GM12878 (cell line): Measurements from ENCODE around the gene RCC1. TPM values are rescaled to one million over a fixed set of nuclear protein-coding genes. Genes with fewer than 3 reads are reported as not detected.

ENCODE experiments used
- BCLAF1 ChIP-seq: fragments of 450-650 bp; IDR thresholded peaks from 2 replicates; pipeline ENCODE4 v1.6.1; 2017; ENCODE audit warnings: antibody characterized with exemption, mild to moderate bottlenecking, moderate library complexity
- BHLHE40 ChIP-seq, 2 experiments: fragments of 450-650 bp in 1 of 2; IDR thresholded peaks; 2 replicates each; pipeline ENCODE4 v1.6.1; 2011 to 2017; ENCODE audit warnings: low read depth in 2 of 2, borderline replicate concordance in 1 of 2, improper control_type of control experiment in 1 of 2, low read length in 1 of 2, mild to moderate bottlenecking in 1 of 2
- CBFB ChIP-seq: IDR thresholded peaks from 2 replicates; pipeline ENCODE4 v1.6.1; 2016; ENCODE audit warnings: antibody characterized with exemption, low read depth
- DPF2 ChIP-seq: fragments of 450-650 bp; IDR thresholded peaks from 2 replicates; pipeline ENCODE4 v1.6.1; 2017; ENCODE audit warnings: mild to moderate bottlenecking
- HCFC1 ChIP-seq: fragments of 150-350 bp; IDR thresholded peaks from 2 replicates; pipeline ENCODE4 v1.6.1; 2014; ENCODE audit warnings: low read length
- IKZF1 ChIP-seq: fragments of 450-650 bp; conservative IDR thresholded peaks from 2 replicates; pipeline ENCODE4 v1.6.1; 2017; ENCODE audit warnings: antibody characterized with exemption, mild to moderate bottlenecking
- JUND ChIP-seq: IDR thresholded peaks from 2 replicates; pipeline ENCODE4 v1.6.1; 2012; ENCODE audit warnings: low read depth, mild to moderate bottlenecking, low read length, improper control_type of control experiment, moderate library complexity
- POLR2AphosphoS2 ChIP-seq: IDR thresholded peaks from 2 replicates; pipeline ENCODE4 v1.6.1; 2011; ENCODE audit warnings: low read depth, mild to moderate bottlenecking, low read length, improper control_type of control experiment, moderate library complexity
- SIN3A ChIP-seq: IDR thresholded peaks from 2 replicates; pipeline ENCODE4 v1.6.1; 2012; ENCODE audit warnings: low read depth, low read length, improper control_type of control experiment
- SMAD1 ChIP-seq: fragments of 450-650 bp; IDR thresholded peaks from 2 replicates; pipeline ENCODE4 v1.6.1; 2018; ENCODE audit warnings: mild to moderate bottlenecking, low read depth; ENCODE audit not compliant: partially characterized antibody
- YBX1 ChIP-seq: fragments of 450-650 bp; IDR thresholded peaks from 2 replicates; pipeline ENCODE4 v1.6.1; 2016; ENCODE audit warnings: antibody characterized with exemption
- ZBED1 ChIP-seq: IDR thresholded peaks from 2 replicates; pipeline ENCODE4 v1.6.1; 2016; ENCODE audit warnings: borderline replicate concordance
- polyA plus RNA-seq, 11 experiments: library from polyadenylated mRNA; depleted of rRNA in 4 of 11; unstranded in 6 of 11; stranded (reverse) in 5 of 11; fragments of >200 nt; fragmentation: Nextera tagmentation in 4 of 11; fragmentation: Illumina TruSeq in 1 of 11; extraction: Ambion mirVana in 4 of 11; extraction: Trizol in 1 of 11; gene quantifications; 1 replicate in 1 of 11; 2 replicates in 10 of 11; pipeline versions ENCODE4 v1.2.1 to v1.2.3, GENCODE V29; 2011 to 2016; ENCODE audit warnings: inconsistent platforms in 2 of 11, missing spikeins in 2 of 11, low read depth in 1 of 11
- total RNA-seq, 4 experiments: library from RNA; depleted of rRNA in 3 of 4; stranded (reverse); fragments of >200 nt in 3 of 4; fragmentation: Illumina TruSeq in 1 of 4; extraction: Trizol in 1 of 4; gene quantifications; 2 replicates each; pipeline versions ENCODE4 v1.2.1 to v1.2.3, GENCODE V29; 2013 to 2021
- TF ChIP-seq, protein P1 (sequence below): fragments of 450-650 bp; IDR thresholded peaks from 2 replicates; pipeline ENCODE4 v1.6.1; 2017; ENCODE audit warnings: mild to moderate bottlenecking, low read depth, inconsistent platforms; ENCODE audit not compliant: poor library complexity, severe bottlenecking
- TF ChIP-seq, protein P2 (sequence below): IDR thresholded peaks from 2 replicates; pipeline ENCODE4 v1.6.1; 2012; ENCODE audit warnings: improper control_type of control experiment, low read depth, low read length; ENCODE audit not compliant: insufficient replicate concordance
- TF ChIP-seq, protein P3 (sequence below): fragments of 450-650 bp; IDR thresholded peaks from 2 replicates; pipeline ENCODE4 v1.6.1; 2016; ENCODE audit warnings: mild to moderate bottlenecking

Gene RCC1
- total and polyA plus RNA-seq, 10 of the 15 experiments (the other 5 are each of a cell fraction or from before 2014, with no cell fraction given), result 8.3 to 99.4 (median 74.6) TPM

DNA sequence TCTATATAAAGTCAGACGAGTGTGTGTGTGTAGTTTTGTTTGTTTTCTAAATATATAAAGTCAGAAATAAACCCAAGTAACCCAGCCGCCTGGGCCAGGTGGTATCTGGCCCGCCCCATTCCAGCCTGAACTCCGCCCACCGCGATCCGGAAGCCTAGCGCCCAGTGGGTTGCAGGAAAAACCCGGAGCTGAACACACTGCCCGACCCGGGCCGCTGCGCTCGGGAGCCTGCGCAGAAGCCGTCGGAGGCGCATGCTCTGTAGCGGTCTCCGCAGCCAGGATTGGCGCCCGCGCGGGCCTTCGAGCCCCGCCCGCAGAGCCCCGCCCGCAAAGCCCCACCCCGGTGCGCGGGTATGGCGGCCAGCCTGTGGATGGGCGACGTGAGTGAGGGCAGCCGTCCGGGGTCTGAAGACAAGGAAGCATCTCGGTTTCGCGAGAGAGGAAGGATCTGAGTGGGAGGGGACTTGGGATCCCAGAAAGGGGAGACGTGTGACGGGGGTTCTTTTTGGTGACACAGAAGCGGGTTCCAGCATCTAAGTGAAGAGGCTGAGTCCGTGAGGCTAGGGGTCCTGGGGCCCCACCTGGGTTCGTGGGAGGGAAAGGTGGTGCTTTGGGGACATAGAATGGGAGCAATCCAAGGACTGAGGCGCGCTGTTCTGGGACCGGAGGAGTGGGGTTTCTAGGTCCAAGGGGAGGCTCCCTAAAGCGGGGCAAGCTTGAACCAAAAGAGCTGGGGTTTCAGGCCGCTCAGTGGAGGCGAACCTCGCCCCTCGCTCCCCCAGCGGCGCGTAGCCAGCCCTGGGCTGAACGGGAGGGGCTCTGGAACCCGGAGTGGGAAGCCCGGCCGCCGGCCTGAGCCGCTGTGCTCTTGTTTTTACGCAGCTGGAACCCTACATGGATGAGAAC, 47.2 kb downstream of the RCC1 start, which contains the start of gene TRNAU1AP (continued):
- TF ChIP-seq, protein P1, sequence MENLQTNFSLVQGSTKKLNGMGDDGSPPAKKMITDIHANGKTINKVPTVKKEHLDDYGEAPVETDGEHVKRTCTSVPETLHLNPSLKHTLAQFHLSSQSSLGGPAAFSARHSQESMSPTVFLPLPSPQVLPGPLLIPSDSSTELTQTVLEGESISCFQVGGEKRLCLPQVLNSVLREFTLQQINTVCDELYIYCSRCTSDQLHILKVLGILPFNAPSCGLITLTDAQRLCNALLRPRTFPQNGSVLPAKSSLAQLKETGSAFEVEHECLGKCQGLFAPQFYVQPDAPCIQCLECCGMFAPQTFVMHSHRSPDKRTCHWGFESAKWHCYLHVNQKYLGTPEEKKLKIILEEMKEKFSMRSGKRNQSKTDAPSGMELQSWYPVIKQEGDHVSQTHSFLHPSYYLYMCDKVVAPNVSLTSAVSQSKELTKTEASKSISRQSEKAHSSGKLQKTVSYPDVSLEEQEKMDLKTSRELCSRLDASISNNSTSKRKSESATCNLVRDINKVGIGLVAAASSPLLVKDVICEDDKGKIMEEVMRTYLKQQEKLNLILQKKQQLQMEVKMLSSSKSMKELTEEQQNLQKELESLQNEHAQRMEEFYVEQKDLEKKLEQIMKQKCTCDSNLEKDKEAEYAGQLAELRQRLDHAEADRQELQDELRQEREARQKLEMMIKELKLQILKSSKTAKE, result no peak
- TF ChIP-seq ZBED1, result no peak
- peak; percentile 24; the same call in 1 of the 2 replicates for TF ChIP-seq CBFB
- peak; percentile 90 for TF ChIP-seq IKZF1
- TF ChIP-seq SIN3A, result peak; percentile 40; the same call in 1 of the 2 replicates
- no peak for TF ChIP-seq BCLAF1
- TF ChIP-seq, protein P2, sequence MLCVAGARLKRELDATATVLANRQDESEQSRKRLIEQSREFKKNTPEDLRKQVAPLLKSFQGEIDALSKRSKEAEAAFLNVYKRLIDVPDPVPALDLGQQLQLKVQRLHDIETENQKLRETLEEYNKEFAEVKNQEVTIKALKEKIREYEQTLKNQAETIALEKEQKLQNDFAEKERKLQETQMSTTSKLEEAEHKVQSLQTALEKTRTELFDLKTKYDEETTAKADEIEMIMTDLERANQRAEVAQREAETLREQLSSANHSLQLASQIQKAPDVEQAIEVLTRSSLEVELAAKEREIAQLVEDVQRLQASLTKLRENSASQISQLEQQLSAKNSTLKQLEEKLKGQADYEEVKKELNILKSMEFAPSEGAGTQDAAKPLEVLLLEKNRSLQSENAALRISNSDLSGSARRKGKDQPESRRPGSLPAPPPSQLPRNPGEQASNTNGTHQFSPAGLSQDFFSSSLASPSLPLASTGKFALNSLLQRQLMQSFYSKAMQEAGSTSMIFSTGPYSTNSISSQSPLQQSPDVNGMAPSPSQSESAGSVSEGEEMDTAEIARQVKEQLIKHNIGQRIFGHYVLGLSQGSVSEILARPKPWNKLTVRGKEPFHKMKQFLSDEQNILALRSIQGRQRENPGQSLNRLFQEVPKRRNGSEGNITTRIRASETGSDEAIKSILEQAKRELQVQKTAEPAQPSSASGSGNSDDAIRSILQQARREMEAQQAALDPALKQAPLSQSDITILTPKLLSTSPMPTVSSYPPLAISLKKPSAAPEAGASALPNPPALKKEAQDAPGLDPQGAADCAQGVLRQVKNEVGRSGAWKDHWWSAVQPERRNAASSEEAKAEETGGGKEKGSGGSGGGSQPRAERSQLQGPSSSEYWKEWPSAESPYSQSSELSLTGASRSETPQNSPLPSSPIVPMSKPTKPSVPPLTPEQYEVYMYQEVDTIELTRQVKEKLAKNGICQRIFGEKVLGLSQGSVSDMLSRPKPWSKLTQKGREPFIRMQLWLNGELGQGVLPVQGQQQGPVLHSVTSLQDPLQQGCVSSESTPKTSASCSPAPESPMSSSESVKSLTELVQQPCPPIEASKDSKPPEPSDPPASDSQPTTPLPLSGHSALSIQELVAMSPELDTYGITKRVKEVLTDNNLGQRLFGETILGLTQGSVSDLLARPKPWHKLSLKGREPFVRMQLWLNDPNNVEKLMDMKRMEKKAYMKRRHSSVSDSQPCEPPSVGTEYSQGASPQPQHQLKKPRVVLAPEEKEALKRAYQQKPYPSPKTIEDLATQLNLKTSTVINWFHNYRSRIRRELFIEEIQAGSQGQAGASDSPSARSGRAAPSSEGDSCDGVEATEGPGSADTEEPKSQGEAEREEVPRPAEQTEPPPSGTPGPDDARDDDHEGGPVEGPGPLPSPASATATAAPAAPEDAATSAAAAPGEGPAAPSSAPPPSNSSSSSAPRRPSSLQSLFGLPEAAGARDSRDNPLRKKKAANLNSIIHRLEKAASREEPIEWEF, result peak; percentile 46
- TF ChIP-seq, protein P3, sequence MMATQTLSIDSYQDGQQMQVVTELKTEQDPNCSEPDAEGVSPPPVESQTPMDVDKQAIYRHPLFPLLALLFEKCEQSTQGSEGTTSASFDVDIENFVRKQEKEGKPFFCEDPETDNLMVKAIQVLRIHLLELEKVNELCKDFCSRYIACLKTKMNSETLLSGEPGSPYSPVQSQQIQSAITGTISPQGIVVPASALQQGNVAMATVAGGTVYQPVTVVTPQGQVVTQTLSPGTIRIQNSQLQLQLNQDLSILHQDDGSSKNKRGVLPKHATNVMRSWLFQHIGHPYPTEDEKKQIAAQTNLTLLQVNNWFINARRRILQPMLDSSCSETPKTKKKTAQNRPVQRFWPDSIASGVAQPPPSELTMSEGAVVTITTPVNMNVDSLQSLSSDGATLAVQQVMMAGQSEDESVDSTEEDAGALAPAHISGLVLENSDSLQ, result peak; percentile 68
- peak; percentile 39 for TF ChIP-seq SMAD1
- peak; percentile 67 for TF ChIP-seq HCFC1
- TF ChIP-seq POLR2AphosphoS2, result peak; percentile 74; the same call in 1 of the 2 replicates
- TF ChIP-seq DPF2, result no peak
- no peak for TF ChIP-seq JUND
- no peak for TF ChIP-seq YBX1
- peak; percentile 35 to 51; a peak in 1 of 4 replicates for TF ChIP-seq BHLHE40 (IDR thresholded peaks at IDR 0.05; ENCODE audit: borderline replicate concordance in 1 of 2, low read depth in 2 of 2, low read length in 1 of 2)
